HFF-Myc (cell line): ENCODE results near the gene ZMIZ1.

Source experiments
- DNase-seq: peaks from one replicate; pipeline ENCODE4 v3.0.0-alpha.2; 2011; ENCODE audit warnings: low read depth; ENCODE audit errors: extremely low read depth
- H3K4me3 ChIP-seq: replicated peaks from 2 replicates; pipeline ENCODE4 v1.5.1; 2011; ENCODE audit warnings: low read depth, mild to moderate bottlenecking, control low read depth, low read length
- TF ChIP-seq, protein P1 (sequence below): IDR thresholded peaks from 2 replicates; pipeline ENCODE4 v1.5.1; 2012; ENCODE audit warnings: mild to moderate bottlenecking, low read depth, low read length, control low read depth; ENCODE audit errors: missing control alignments

Gene ZMIZ1

DNA sequence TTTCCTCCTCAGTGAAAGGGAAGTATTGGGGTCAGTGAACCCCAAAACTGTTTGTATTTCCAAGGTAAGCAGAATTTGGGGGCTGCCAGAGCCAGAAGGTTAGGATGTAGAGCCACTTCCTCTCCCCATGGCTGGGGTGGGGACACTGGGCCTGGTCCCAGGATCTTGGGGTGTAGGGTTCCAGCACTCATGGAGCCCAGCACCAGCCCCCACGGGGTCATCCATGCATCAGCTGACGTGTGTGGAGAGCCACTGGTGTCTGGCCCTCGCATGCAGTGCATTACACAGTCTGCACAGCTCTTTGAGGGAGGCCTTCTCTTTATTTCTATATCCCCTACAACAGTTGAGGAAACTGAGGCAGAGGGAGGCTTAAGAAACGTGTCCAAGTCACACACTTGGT is 91.4 kb downstream of the ZMIZ1 start:
- H3K4me3 ChIP-seq: no peak overlapping the region
- DNase-seq: no peak
- TF ChIP-seq, protein P1, sequence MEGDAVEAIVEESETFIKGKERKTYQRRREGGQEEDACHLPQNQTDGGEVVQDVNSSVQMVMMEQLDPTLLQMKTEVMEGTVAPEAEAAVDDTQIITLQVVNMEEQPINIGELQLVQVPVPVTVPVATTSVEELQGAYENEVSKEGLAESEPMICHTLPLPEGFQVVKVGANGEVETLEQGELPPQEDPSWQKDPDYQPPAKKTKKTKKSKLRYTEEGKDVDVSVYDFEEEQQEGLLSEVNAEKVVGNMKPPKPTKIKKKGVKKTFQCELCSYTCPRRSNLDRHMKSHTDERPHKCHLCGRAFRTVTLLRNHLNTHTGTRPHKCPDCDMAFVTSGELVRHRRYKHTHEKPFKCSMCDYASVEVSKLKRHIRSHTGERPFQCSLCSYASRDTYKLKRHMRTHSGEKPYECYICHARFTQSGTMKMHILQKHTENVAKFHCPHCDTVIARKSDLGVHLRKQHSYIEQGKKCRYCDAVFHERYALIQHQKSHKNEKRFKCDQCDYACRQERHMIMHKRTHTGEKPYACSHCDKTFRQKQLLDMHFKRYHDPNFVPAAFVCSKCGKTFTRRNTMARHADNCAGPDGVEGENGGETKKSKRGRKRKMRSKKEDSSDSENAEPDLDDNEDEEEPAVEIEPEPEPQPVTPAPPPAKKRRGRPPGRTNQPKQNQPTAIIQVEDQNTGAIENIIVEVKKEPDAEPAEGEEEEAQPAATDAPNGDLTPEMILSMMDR: no peak

DNA sequence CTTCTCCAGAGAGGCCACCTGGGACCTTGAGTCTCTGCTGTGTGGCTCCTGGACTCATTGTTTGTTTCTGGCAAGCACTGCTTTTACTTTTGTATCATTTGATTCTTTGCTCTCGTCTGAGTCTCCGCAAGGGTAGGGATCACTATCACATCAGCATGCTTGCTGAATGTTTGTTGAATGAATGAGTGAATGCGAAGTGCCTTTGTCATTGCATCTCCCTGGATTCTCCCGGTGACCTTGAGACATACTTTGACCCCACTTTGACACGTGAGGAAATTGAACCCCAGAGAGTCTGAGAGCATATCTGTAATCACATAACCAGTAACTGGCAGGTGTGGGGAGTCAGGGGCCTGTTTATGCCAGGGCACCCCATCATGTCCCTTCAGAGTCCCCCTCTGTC is 92.8 kb downstream of the ZMIZ1 start:
- no peak overlapping the region for H3K4me3 ChIP-seq
- TF ChIP-seq, protein P1: no peak
- DNase-seq: no peak

DNA sequence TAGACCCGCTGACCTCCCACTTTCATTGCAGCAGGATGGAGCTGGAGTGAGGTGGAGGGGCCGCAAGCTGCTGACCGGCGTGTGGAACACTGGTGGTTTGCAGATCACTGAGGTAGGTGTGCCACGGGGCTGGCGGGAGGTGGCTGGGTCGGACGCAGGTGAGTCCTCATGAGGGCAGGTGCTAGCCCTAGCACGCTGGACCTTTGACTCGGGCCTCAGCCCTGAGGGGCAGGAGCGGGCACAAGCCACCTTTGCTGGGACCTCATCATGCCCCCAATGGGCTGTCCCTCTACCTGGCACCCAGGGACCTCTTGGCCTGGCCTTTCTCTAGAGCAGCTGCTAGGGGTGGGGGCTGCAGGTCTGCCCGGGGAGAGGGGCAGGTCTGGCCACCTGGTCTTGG is 93.3 kb downstream of the ZMIZ1 start:
- TF ChIP-seq, protein P1: no peak
- no peak overlapping the region for H3K4me3 ChIP-seq
- no peak for DNase-seq

DNA sequence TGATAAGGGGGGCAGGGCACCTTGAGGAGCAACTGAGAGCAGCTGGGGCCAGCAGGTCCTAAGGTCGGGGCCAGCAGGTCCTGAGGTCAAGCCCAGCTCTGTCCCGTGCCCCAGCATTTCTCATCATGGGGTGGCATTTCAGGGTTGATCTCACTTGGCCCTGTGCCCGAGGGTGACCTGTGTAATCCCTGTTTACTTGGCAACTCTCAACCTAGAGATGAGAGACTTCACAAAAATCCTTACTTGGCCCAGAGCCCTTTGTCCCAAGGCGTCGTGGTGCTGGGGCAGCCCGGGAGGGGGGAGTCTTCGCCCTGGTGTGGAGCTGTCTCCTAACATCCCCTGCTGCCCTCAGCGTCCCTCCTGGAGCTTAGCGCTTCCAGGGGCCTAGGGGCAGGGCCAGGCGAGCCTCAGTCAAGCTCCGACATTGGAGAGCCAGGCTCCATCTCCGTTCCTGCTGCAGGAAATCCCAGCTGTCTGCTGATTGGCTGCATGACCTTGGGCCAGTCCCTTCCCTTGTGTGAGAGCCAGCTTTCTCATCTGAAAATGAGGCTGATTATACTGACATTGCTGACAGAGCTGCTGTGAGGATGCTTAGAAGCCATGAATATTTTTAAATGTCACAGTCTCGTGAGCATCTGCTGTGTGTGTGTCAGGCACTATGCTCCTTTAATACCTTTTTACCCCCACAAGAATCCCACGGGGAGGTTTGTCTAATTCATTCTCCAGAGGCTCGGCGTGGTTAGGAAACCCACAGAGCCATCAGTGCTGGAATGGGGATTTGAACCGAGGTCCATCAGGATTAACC is 94.3 kb downstream of the ZMIZ1 start:
- TF ChIP-seq, protein P1: no peak
- H3K4me3 ChIP-seq: no peak overlapping the region
- no peak for DNase-seq

DNA sequence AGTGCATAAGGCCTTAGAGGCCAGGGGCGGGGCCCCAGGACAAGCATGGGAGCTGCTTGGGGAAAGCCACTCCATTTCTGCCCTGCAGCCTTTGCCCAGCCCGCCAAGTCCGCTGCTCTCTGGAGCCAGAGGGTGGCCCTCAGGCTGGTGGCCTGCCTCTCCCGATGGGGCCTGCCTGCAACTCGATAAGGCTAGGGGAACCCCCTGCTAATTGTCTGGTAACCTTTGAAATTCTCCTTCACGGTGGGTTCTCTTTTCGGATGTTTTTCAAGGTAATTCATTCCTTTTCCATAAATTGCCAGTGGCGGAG is 94.9 kb downstream of the ZMIZ1 start:
- no peak overlapping the region for H3K4me3 ChIP-seq
- no peak for DNase-seq
- TF ChIP-seq, protein P1: no peak

DNA sequence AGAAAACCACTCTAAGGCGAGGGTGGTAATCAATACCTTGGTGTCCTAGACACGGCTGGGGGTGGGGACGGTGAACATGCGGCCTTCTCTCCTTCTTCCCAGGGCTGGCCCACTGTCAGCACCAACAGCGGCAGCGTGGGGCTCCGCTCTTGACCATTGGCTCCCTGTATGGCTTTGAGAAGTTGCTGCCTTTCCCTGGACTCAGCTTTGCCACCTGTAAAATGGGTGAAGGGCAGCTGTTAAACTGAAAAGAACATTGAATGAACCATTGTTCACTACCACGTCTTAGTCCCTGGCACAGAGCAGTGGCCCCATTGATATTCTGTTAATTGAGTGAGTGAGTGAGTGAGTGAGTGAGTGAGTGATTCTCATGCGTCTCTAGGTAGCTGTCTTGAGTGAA is 95.3 kb downstream of the ZMIZ1 start:
- no peak overlapping the region for H3K4me3 ChIP-seq
- DNase-seq: no peak
- TF ChIP-seq, protein P1: no peak
